ENCODE results near the gene GGNBP2. TPM values are rescaled to one million over a fixed set of nuclear protein-coding genes. Genes with fewer than 3 reads are reported as not detected.

Gene GGNBP2
- total RNA-seq, 4 donors from 2014 or later: 41.6 to 55.8 (median 54.2) TPM

GRCh38 chr17:36583787-36584186 lies 39.1 kb downstream of the GGNBP2 start:
- Histone ChIP-seq H3K4me1 (no peaks in the 10 kb centered on the region), H3K9me3 (no peaks in the 10 kb centered on the region), H3K27me3 (no peaks in the 10 kb centered on the region), H3K36me3 (peaks cover 77 to 100% (median 91%) of the 10 kb centered on the region in 4 donors), H3K27ac (replicated peaks in 1 of 4) (no peak overlapping the region), H3K4me3 (no peak overlapping the region)
- TF ChIP-seq POLR2AphosphoS5 (IDR thresholded peaks at IDR 0.05) (no peak), POLR2A (IDR thresholded peaks at IDR 0.05; ENCODE audit: low read depth) (no peak)
- WGBS: 65% methylated on average over 1 of the region's 1 CpG
- no peak for DNase-seq (ENCODE audit: extremely low spot score)
- intact Hi-C loops (cut with DNase I): no loop called here

- 92% methylated on average over 2 of the region's 2 CpGs for WGBS
- intact Hi-C loops (cut with DNase I): no loop called here
- TF ChIP-seq EP300 (IDR thresholded peaks at IDR 0.05) (no peak), POLR2A (IDR thresholded peaks at IDR 0.05; ENCODE audit: low read depth) (no peak), POLR2AphosphoS5 (IDR thresholded peaks at IDR 0.05) (no peak), CTCF (IDR thresholded peaks at IDR 0.05) (no peak)
- no peak overlapping the region for H3K4me3 ChIP-seq
- no peak overlapping the region for H3K27ac ChIP-seq (replicated peaks in 1 of 4)
- DNase-seq (ENCODE audit: extremely low spot score): no peak
- peaks cover 1 to 5% (median 3%) of the 10 kb centered on the region in 4 donors for H3K4me1 ChIP-seq
- peaks cover 62 to 92% (median 78%) of the 10 kb centered on the region in 4 donors for H3K36me3 ChIP-seq
- H3K9me3 ChIP-seq: no peaks in the 10 kb centered on the region
- H3K27me3 ChIP-seq: no peaks in the 10 kb centered on the region
Measured at GRCh38 chr17:36586138-36586537, 41.4 kb downstream of the GGNBP2 start.

- 58% methylated on average over 2 of the region's 2 CpGs for WGBS
- H3K36me3 ChIP-seq: peaks cover 35 to 53% (median 44%) of the 10 kb centered on the region in 4 donors
- TF ChIP-seq EP300 (IDR thresholded peaks at IDR 0.05) (no peak), POLR2AphosphoS5 (IDR thresholded peaks at IDR 0.05) (no peak), POLR2A (IDR thresholded peaks at IDR 0.05; ENCODE audit: low read depth) (no peak), CTCF (IDR thresholded peaks at IDR 0.05) (no peak)
- H3K27me3 ChIP-seq: no peaks in the 10 kb centered on the region
- H3K4me1 ChIP-seq: peaks cover 19 to 29% (median 22%) of the 10 kb centered on the region in 4 donors
- H3K4me3 ChIP-seq: no peak overlapping the region
- no peaks in the 10 kb centered on the region for H3K9me3 ChIP-seq
- no peak overlapping the region for H3K27ac ChIP-seq (replicated peaks in 1 of 4)
- intact Hi-C loops (cut with DNase I): no loop called here
- no peak for DNase-seq (ENCODE audit: extremely low spot score)
Measured at GRCh38 chr17:36590082-36590481, 45.4 kb downstream of the GGNBP2 start.

- H3K4me1 ChIP-seq: peaks cover 19 to 29% (median 22%) of the 10 kb centered on the region in 4 donors
- no peak for TF ChIP-seq CTCF (IDR thresholded peaks at IDR 0.05)
- peak; percentile 40 to 55 for TF ChIP-seq POLR2AphosphoS5 (IDR thresholded peaks at IDR 0.05)
- no peak for TF ChIP-seq POLR2A (IDR thresholded peaks at IDR 0.05; ENCODE audit: low read depth)
- no peak for TF ChIP-seq EP300 (IDR thresholded peaks at IDR 0.05)
- 1% methylated on average over 10 of the region's 87 CpGs for WGBS
- no peaks in the 10 kb centered on the region for H3K27me3 ChIP-seq
- no peak for DNase-seq (ENCODE audit: extremely low spot score)
- peaks cover 19 to 37% (median 31%) of the 10 kb centered on the region in 4 donors for H3K36me3 ChIP-seq
- intact Hi-C loops (cut with DNase I): no loop called here
- no peaks in the 10 kb centered on the region for H3K9me3 ChIP-seq
- peak within 1 kb of the TSS; percentile 69 to 98 (median 96) for H3K4me3 ChIP-seq
- H3K27ac ChIP-seq (replicated peaks in 1 of 4): peak within 1 kb of the TSS; percentile 67 to 82 (median 79)
Measured at GRCh38 chr17:36591434-36592315, 47.0 kb downstream of the GGNBP2 start, which contains the start of gene DHRS11. Gene DHRS11 (plus strand): TSS chr17:36591879. CDS start chr17:36592010, 131 bp downstream.

- peaks cover 13 to 31% (median 25%) of the 10 kb centered on the region in 4 donors for H3K36me3 ChIP-seq
- intact Hi-C loops (cut with DNase I): no loop called here
Measured at GRCh38 chr17:36592316-36592715, 47.6 kb downstream of the GGNBP2 start.

More at GRCh38 chr17:36592316-36592715, 47.6 kb downstream of the GGNBP2 start:
- H3K27ac ChIP-seq (replicated peaks in 1 of 4): peak overlapping the region; percentile 67 to 82 (median 79)
- WGBS: 11% methylated on average over 6 of the region's 20 CpGs
- H3K9me3 ChIP-seq: no peaks in the 10 kb centered on the region
- H3K4me3 ChIP-seq: peak overlapping the region; percentile 69 to 98 (median 96)
- DNase-seq (ENCODE audit: extremely low spot score): no peak
- peaks cover 19 to 29% (median 22%) of the 10 kb centered on the region in 4 donors for H3K4me1 ChIP-seq
- H3K27me3 ChIP-seq: no peaks in the 10 kb centered on the region
- TF ChIP-seq CTCF (IDR thresholded peaks at IDR 0.05) (no peak), POLR2A (IDR thresholded peaks at IDR 0.05; ENCODE audit: low read depth) (no peak), EP300 (IDR thresholded peaks at IDR 0.05) (no peak), POLR2AphosphoS5 (IDR thresholded peaks at IDR 0.05) (no peak)

Data from esophagus muscularis mucosa (tissue), 4 donors.